CD14-positive monocyte (primary cell): ENCODE measurements around the gene BSG. TPM values are rescaled to one million over a fixed set of nuclear protein-coding genes. Genes with fewer than 3 reads are reported as not detected.
A peak's percentile ranks its signal among the peaks of the same experiment; 100 is the strongest.

Experiments used
- DNase-seq, 3 donors: peaks; one replicate each; pipeline ENCODE4 v3.0.0-alpha.2; 2011 to 2022
- H2AFZ ChIP-seq: 2 replicates; pipeline ENCODE4 v1.6.0; 2012; ENCODE audit warnings: mild to moderate bottlenecking, low read depth, low read length, inconsistent platforms; ENCODE audit not compliant: insufficient read depth, poor library complexity, severe bottlenecking
- H3K27ac ChIP-seq, 2 donors: 1 replicate in 1 of 2; 2 replicates in 1 of 2; pipeline ENCODE4 v1.5.1; 2012 to 2013; ENCODE audit warnings: low read length in 2 of 2, control low read depth in 1 of 2, inconsistent platforms in 1 of 2, low read depth in 1 of 2, mild to moderate bottlenecking in 1 of 2
- H3K27me3 ChIP-seq, 2 donors: one replicate each; pipeline versions ENCODE4 v1.6.0 to v1.6.1; 2011 to 2013; ENCODE audit warnings: low read length in 2 of 2; ENCODE audit not compliant: control insufficient read depth in 2 of 2, insufficient read depth in 2 of 2
- H3K36me3 ChIP-seq, 2 donors: replicated peaks in 1 of 2; 1 replicate in 1 of 2; 2 replicates in 1 of 2; pipeline versions ENCODE4 v1.5.1 to v1.6.1; 2012 to 2013; ENCODE audit warnings: low read length in 2 of 2, control low read depth in 1 of 2, inconsistent platforms in 1 of 2, mild to moderate bottlenecking in 1 of 2; ENCODE audit not compliant: insufficient read depth in 2 of 2, control insufficient read depth in 1 of 2
- H3K4me1 ChIP-seq, 2 donors: 1 replicate in 1 of 2; 2 replicates in 1 of 2; pipeline versions ENCODE4 v1.5.1 to v1.6.1; 2012 to 2013; ENCODE audit warnings: low read length in 2 of 2, control low read depth in 1 of 2, inconsistent platforms in 1 of 2, mild to moderate bottlenecking in 1 of 2, moderate library complexity in 1 of 2; ENCODE audit not compliant: insufficient read depth in 2 of 2, control insufficient read depth in 1 of 2
- H3K4me2 ChIP-seq: replicated peaks from 2 replicates; pipeline ENCODE3; 2012; ENCODE audit warnings: low read length, moderate library complexity, mild to moderate bottlenecking; ENCODE audit not compliant: poor library complexity, severe bottlenecking; ENCODE audit errors: extremely low read depth
- H3K4me3 ChIP-seq, 3 experiments: fragments of 200-600 bp in 1 of 3; sonication (generic) in 1 of 3; replicated peaks in 1 of 3; 1 replicate in 2 of 3; 2 replicates in 1 of 3; pipeline ENCODE4 v1.5.1; 2011 to 2013; ENCODE audit warnings: low read length in 3 of 3, mild to moderate bottlenecking in 3 of 3, control low read depth in 2 of 3, low read depth in 2 of 3, inconsistent platforms in 1 of 3, moderate library complexity in 1 of 3
- H3K79me2 ChIP-seq: 2 replicates; pipeline ENCODE4 v1.6.0; 2012; ENCODE audit warnings: mild to moderate bottlenecking, control low read depth, inconsistent platforms, low read length, moderate library complexity; ENCODE audit not compliant: insufficient read depth
- H3K9ac ChIP-seq: 2 replicates; pipeline ENCODE4 v1.6.0; 2017; ENCODE audit warnings: low read length, mild to moderate bottlenecking; ENCODE audit not compliant: insufficient read depth, poor library complexity, severe bottlenecking
- H3K9me3 ChIP-seq, 2 donors: replicated peaks in 1 of 2; 1 replicate in 1 of 2; 2 replicates in 1 of 2; pipeline versions ENCODE4 v1.5.1 to v1.6.1; 2012 to 2013; ENCODE audit warnings: low read length in 2 of 2, control low read depth in 1 of 2; ENCODE audit not compliant: control insufficient read depth in 1 of 2, insufficient read depth in 1 of 2
- H4K20me1 ChIP-seq: 2 replicates; pipeline ENCODE4 v1.6.0; 2012; ENCODE audit warnings: mild to moderate bottlenecking, low read length, control low read depth, moderate library complexity; ENCODE audit not compliant: insufficient read depth
- H3K27ac Mint-ChIP-seq, 7 donors: one replicate each; pipeline ENCODE4 v1.8.0; 2020; ENCODE audit warnings: mild to moderate bottlenecking in 7 of 7, mixed read lengths in 7 of 7, moderate library complexity in 6 of 7, inconsistent platforms in 2 of 7
- H3K27me3 Mint-ChIP-seq, 3 donors: one replicate each; pipeline ENCODE4 v1.8.0; 2021 to 2022; ENCODE audit warnings: low read depth in 3 of 3, mild to moderate bottlenecking in 3 of 3, mixed read lengths in 3 of 3, moderate library complexity in 3 of 3, inconsistent platforms in 1 of 3
- H3K36me3 Mint-ChIP-seq, 2 donors: one replicate each; pipeline ENCODE4 v1.8.0; 2020; ENCODE audit warnings: mixed read lengths in 2 of 2, inconsistent platforms in 1 of 2, mild to moderate bottlenecking in 1 of 2
- H3K4me1 Mint-ChIP-seq: one replicate; pipeline ENCODE4 v1.8.0; 2020; ENCODE audit warnings: mild to moderate bottlenecking, mixed read lengths
- H3K4me3 Mint-ChIP-seq, 2 donors: one replicate each; pipeline ENCODE4 v1.8.0; 2020; ENCODE audit warnings: mild to moderate bottlenecking in 2 of 2, mixed read lengths in 2 of 2, moderate library complexity in 1 of 2
- H3K9me3 Mint-ChIP-seq, 7 donors: one replicate each; pipeline ENCODE4 v1.8.0; 2020 to 2022; ENCODE audit warnings: mixed read lengths in 7 of 7, mild to moderate bottlenecking in 6 of 7, moderate library complexity in 6 of 7, inconsistent platforms in 2 of 7
- CTCF ChIP-seq: fragments of 200-600 bp; IDR thresholded peaks from one replicate; pipeline ENCODE4 v1.8.0; 2022; ENCODE audit warnings: antibody characterized with exemption, mild to moderate bottlenecking
- WGBS: methylation state at CpG from one replicate; pipeline ENCODE4 v1.1.5; 2013; ENCODE audit warnings: missing lambda C conversion rate; ENCODE audit not compliant: insufficient coverage; 5-methylcytosine and 5-hydroxymethylcytosine counted together
- intact Hi-C, 2 donors: fragments of 100-400 bp; cut with micrococcal nuclease; formaldehyde crosslinking; loops; one replicate each; pipeline versions ENCODE4 v1.15.0 to v1.15.1; 2023
- polyA plus RNA-seq, 3 donors: library from polyadenylated mRNA; depleted of rRNA in 1 of 3; unstranded in 2 of 3; stranded (reverse) in 1 of 3; fragments of 300-500 nt in 2 of 3; fragments of >200 nt in 1 of 3; fragmentation: Illumina TruSeq in 2 of 3; gene quantifications; 1 replicate in 2 of 3; 2 replicates in 1 of 3; pipeline ENCODE4 v1.2.3, GENCODE V29; 2012 to 2021

BSG gene
- polyA plus RNA-seq, 3 donors: 190 to 431 (median 364) TPM

GRCh38 chr19:607301-608154 is 35.1 kb downstream of the BSG start:
- Histone ChIP-seq H3K27ac (no peak overlapping the region), H3K27me3 (peaks cover 0 to 12% of the 10 kb centered on the region in 2 donors), H3K4me1 (peaks cover 30 to 34% of the 10 kb centered on the region in 2 donors), H3K36me3 (no peaks in the 10 kb centered on the region), H2AFZ (no peak overlapping the region), H3K4me2 (no peak overlapping the region), H4K20me1 (no peaks in the 10 kb centered on the region), H3K9me3 (peaks cover 0 to under 1% of the 10 kb centered on the region in 2 donors), H3K9ac (no peak overlapping the region), H3K79me2 (no peaks in the 10 kb centered on the region), H3K4me3 (no peak overlapping the region)
- H3K27me3 Mint-ChIP-seq: peaks cover 5 to 31% (median 8%) of the 10 kb centered on the region in 3 donors
- no peak overlapping the region for H3K27ac Mint-ChIP-seq
- DNase-seq: no peak
- TF ChIP-seq CTCF: no peak
- intact Hi-C loops: no loop called here
- H3K4me3 Mint-ChIP-seq: no peak overlapping the region
- H3K9me3 Mint-ChIP-seq: peaks cover 0 to 8% (median 3%) of the 10 kb centered on the region in 7 donors
- H3K4me1 Mint-ChIP-seq: peaks cover 18% of the 10 kb centered on the region
- 88% methylated on average over 30 of the region's 30 CpGs for WGBS
- no peaks in the 10 kb centered on the region for H3K36me3 Mint-ChIP-seq

GRCh38 chr19:608155-609003 is 36.0 kb downstream of the BSG start:
- peaks cover 0 to 17% of the 10 kb centered on the region in 2 donors for H3K27me3 ChIP-seq
- H3K4me3 Mint-ChIP-seq: no peak overlapping the region
- H3K27ac Mint-ChIP-seq: peak overlapping the region in 3 of 7 donors; percentile 40 to 75 (median 71)
- H3K4me3 ChIP-seq: peak overlapping the region in 1 of 3 experiments; percentile 34
- H2AFZ ChIP-seq: peak overlapping the region; percentile 50
- no peaks in the 10 kb centered on the region for H4K20me1 ChIP-seq
- peaks cover 11 to 39% (median 13%) of the 10 kb centered on the region in 3 donors for H3K27me3 Mint-ChIP-seq
- no peaks in the 10 kb centered on the region for H3K9me3 ChIP-seq
- peak overlapping the region in 1 of 2 donors; percentile 73 for H3K27ac ChIP-seq
- H3K9ac ChIP-seq: no peak overlapping the region
- no peaks in the 10 kb centered on the region for H3K79me2 ChIP-seq
- no peaks in the 10 kb centered on the region for H3K36me3 ChIP-seq
- H3K9me3 Mint-ChIP-seq: peaks cover 0 to 10% (median 3%) of the 10 kb centered on the region in 7 donors
- no peak for TF ChIP-seq CTCF
- no peaks in the 10 kb centered on the region for H3K36me3 Mint-ChIP-seq
- intact Hi-C loops: no loop called here
- H3K4me1 Mint-ChIP-seq: peaks cover 17% of the 10 kb centered on the region
- 88% methylated on average over 28 of the region's 30 CpGs for WGBS
- H3K4me2 ChIP-seq: peak overlapping the region; percentile 47
- H3K4me1 ChIP-seq: peaks cover 30 to 34% of the 10 kb centered on the region in 2 donors
- DNase-seq: no peak
